ENCODE measurements around the gene LIX1. TPM values are rescaled to one million over a fixed set of nuclear protein-coding genes. Genes with fewer than 3 reads are reported as not detected.
"Not testable (repeated sequence)": the region's sequence is repeated elsewhere in the genome, so short reads cannot be mapped to it uniquely, and the experiment has no call there.

The LIX1 gene
- total RNA-seq, 1 donor from 2014 or later, result 10.7 TPM

GRCh38 chr5:97150401-97150800 is 8.0 kb upstream of the LIX1 start:
- no peak overlapping the region for H3K4me3 Mint-ChIP-seq
- no peaks in the 10 kb centered on the region for H3K36me3 Mint-ChIP-seq
- no peaks in the 10 kb centered on the region for H3K27me3 Mint-ChIP-seq (ENCODE audit: low read depth)
- no peak for TF ChIP-seq CTCF (IDR thresholded peaks at IDR 0.05; ENCODE audit: unreplicated experiment)
- peaks cover 23% of the 10 kb centered on the region for H3K9me3 Mint-ChIP-seq
- peaks cover 8% of the 10 kb centered on the region for H3K4me1 Mint-ChIP-seq
- H3K27ac Mint-ChIP-seq, result no peak overlapping the region
- DNase-seq (ENCODE audit: low spot score in 2 of 2, unreplicated experiment in 2 of 2), result no peak

GRCh38 chr5:97149709-97150108 is 7.3 kb upstream of the LIX1 start:
- H3K27me3 Mint-ChIP-seq (ENCODE audit: low read depth), result no peaks in the 10 kb centered on the region
- H3K36me3 Mint-ChIP-seq, result no peaks in the 10 kb centered on the region
- no peak overlapping the region for H3K27ac Mint-ChIP-seq
- H3K9me3 Mint-ChIP-seq, result peaks cover 16% of the 10 kb centered on the region
- no peak overlapping the region for H3K4me3 Mint-ChIP-seq
- H3K4me1 Mint-ChIP-seq, result peaks cover 8% of the 10 kb centered on the region
- no peak for DNase-seq (ENCODE audit: low spot score in 2 of 2, unreplicated experiment in 2 of 2)
- TF ChIP-seq CTCF (IDR thresholded peaks at IDR 0.05; ENCODE audit: unreplicated experiment), result no peak

- no peak overlapping the region for H3K27ac Mint-ChIP-seq
These were observed 5.9 kb upstream of the LIX1 start for GRCh38 chr5:97148288-97148687.

GRCh38 chr5:97143704-97144103 is 1.3 kb upstream of the LIX1 start:
- H3K36me3 Mint-ChIP-seq, result no peaks in the 10 kb centered on the region

More at GRCh38 chr5:97148288-97148687, 5.9 kb upstream of the LIX1 start:
- DNase-seq (ENCODE audit: low spot score in 2 of 2, unreplicated experiment in 2 of 2), result no peak
- Mint-ChIP-seq H3K27me3 (ENCODE audit: low read depth) (no peaks in the 10 kb centered on the region), H3K9me3 (peaks cover 7% of the 10 kb centered on the region), H3K36me3 (no peaks in the 10 kb centered on the region), H3K4me1 (peaks cover 8% of the 10 kb centered on the region), H3K4me3 (no peak overlapping the region)
- no peak for TF ChIP-seq CTCF (IDR thresholded peaks at IDR 0.05; ENCODE audit: unreplicated experiment)

GRCh38 chr5:97141539-97141938 is 872 bp downstream of the LIX1 start:
- no peak for TF ChIP-seq CTCF (IDR thresholded peaks at IDR 0.05; ENCODE audit: unreplicated experiment)
- H3K4me1 Mint-ChIP-seq, result peaks cover 58% of the 10 kb centered on the region
- no peak overlapping the region for H3K27ac Mint-ChIP-seq
- DNase-seq (ENCODE audit: low spot score in 2 of 2, unreplicated experiment in 2 of 2), result no peak
- no peaks in the 10 kb centered on the region for H3K9me3 Mint-ChIP-seq
- H3K27me3 Mint-ChIP-seq (ENCODE audit: low read depth), result no peaks in the 10 kb centered on the region
- H3K4me3 Mint-ChIP-seq, result peak overlapping the region; percentile 68
- H3K36me3 Mint-ChIP-seq, result no peaks in the 10 kb centered on the region

More at GRCh38 chr5:97143704-97144103, 1.3 kb upstream of the LIX1 start:
- H3K27ac Mint-ChIP-seq, result no peak overlapping the region
- H3K4me1 Mint-ChIP-seq, result peaks cover 44% of the 10 kb centered on the region
- DNase-seq (ENCODE audit: low spot score in 2 of 2, unreplicated experiment in 2 of 2), result no peak
- no peaks in the 10 kb centered on the region for H3K27me3 Mint-ChIP-seq (ENCODE audit: low read depth)
- H3K4me3 Mint-ChIP-seq, result no peak overlapping the region
- TF ChIP-seq CTCF (IDR thresholded peaks at IDR 0.05; ENCODE audit: unreplicated experiment), result no peak
- no peaks in the 10 kb centered on the region for H3K9me3 Mint-ChIP-seq

GRCh38 chr5:97141031-97141430 is 1.4 kb downstream of the LIX1 start:
- H3K27me3 Mint-ChIP-seq (ENCODE audit: low read depth), result no peaks in the 10 kb centered on the region
- H3K27ac Mint-ChIP-seq, result peak overlapping the region; percentile 59
- no peaks in the 10 kb centered on the region for H3K36me3 Mint-ChIP-seq
- H3K4me3 Mint-ChIP-seq, result peak overlapping the region; percentile 68
- H3K4me1 Mint-ChIP-seq, result peaks cover 63% of the 10 kb centered on the region
- no peaks in the 10 kb centered on the region for H3K9me3 Mint-ChIP-seq
- no peak for TF ChIP-seq CTCF (IDR thresholded peaks at IDR 0.05; ENCODE audit: unreplicated experiment)
- no peak for DNase-seq (ENCODE audit: low spot score in 2 of 2, unreplicated experiment in 2 of 2)

GRCh38 chr5:97140250-97140649 is 2.2 kb downstream of the LIX1 start:
- H3K36me3 Mint-ChIP-seq; H3K27me3 Mint-ChIP-seq (ENCODE audit: low read depth); DNase-seq (ENCODE audit: low spot score in 2 of 2, unreplicated experiment in 2 of 2); H3K9me3 Mint-ChIP-seq: not testable (repeated sequence)
- Mint-ChIP-seq H3K4me3 (peak overlapping the region; percentile 68), H3K4me1 (peaks cover 65% of the 10 kb centered on the region), H3K27ac (peak overlapping the region; percentile 35)
